DMS53 (cell line): ENCODE measurements around the gene RCN1.
"Not testable (repeated sequence)": the region's sequence is repeated elsewhere in the genome, so short reads cannot be mapped to it uniquely, and the experiment has no call there.

ENCODE experiments used
- DNase-seq: peaks from one replicate; lab custom pipeline; 2025; lab: John Stamatoyannopoulos, UW

The RCN1 gene

GRCh38 chr11:32113200-32113919, 22.5 kb downstream of the RCN1 start:
- DNase-seq: peak; percentile 48

DNA sequence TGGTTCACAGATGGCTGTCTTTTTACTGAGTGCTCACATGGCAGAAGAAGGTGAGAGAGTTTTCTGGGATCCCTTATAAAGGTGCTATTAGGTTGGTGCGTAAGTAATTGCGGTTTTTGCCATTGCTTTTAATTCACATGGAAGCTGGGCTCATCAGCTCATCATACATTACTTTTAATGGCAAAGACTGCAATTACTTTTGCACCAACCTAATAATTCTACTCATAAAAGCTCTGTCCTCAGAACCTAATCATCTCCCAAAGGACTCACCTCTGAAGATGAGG, 23.0 kb downstream of the RCN1 start:
- DNase-seq: no peak

DNA sequence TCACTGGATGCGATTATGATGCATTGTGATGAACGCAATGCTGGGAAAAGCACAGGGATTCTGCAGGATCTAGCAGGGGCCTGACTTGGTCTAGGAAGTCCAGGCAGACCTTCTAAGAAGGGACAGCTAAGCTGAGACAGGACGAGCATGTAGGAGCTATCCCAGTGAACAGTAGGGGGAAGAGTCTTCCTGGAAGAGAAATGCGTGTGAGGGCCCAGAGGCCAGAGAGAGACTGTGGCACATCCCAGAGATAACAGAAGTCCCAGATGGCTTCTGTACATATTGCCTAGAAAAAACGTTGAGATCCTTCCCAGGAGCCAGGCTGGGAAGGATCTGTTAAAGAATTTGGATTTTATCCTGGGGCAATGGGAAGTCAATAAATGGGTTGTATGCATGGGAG, 24.6 kb downstream of the RCN1 start:
- no peak for DNase-seq

- no peak for DNase-seq
Measured at GRCh38 chr11:32116668-32117067, 25.8 kb downstream of the RCN1 start.

GRCh38 chr11:32118025-32118974, 27.4 kb downstream of the RCN1 start:
- DNase-seq: peak; percentile 38

DNA sequence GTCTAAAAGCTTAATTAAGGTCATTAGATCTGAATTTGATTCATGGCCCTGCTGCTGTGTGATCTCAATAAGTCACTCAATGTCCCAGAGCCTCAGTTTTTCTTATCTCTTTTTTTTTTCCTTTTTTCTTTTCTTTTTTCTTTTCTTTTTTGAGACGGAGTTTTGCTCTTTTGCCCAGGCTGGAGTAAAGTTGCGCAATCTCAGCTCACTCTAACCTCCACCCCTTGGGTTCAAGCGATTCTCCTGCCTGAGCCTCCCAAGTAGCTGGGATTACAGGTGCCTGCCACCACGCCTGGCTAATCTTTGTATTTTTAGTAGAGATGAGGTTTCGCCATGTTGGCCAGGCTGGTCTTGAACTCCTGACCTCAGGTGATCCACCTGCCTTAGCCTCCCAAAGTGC, 28.3 kb downstream of the RCN1 start:
- not testable (repeated sequence) for DNase-seq

- DNase-seq: no peak
Measured at GRCh38 chr11:32121012-32121411, 30.1 kb downstream of the RCN1 start.

DNA sequence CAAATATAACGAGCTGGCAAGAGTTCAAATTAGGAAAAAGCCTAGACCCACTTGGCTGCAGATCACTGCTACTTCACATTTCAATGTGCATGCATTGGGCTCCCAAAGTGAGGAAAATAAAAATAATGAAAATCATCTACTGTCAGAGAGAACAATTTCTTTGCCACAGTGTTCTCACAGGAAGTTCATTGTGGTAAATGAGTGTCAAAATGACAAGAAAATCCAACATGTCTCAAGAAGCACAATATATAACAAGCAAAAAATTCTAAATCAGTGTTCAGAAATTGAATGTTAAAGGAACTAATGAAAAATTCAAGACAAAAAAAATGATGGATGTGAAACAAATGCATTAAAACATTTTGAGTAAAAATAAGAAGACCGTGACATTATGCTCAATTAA, 31.3 kb downstream of the RCN1 start:
- no peak for DNase-seq

GRCh38 chr11:32131321-32131720, 40.4 kb downstream of the RCN1 start:
- DNase-seq: no peak

DNA sequence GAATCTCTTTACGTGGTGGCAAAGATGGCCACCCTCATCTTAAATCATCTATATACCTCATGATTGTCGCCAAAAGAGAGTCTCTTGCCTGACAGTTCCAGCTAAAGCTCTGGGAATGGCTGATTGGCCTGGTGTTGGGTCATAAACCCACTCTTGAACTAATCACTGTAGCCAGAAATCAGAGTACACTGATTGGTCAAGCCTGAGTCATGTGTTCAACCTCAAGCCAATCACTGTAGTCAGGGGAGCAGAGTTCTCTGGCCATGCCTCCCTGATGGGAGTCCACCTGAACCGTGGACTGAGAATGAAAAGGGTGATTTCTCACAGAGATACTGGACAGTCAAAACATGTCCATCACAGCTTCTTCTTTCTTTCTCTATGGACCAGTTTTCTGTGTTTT, 45.8 kb downstream of the RCN1 start:
- DNase-seq: no peak

GRCh38 chr11:32137263-32137662, 46.4 kb downstream of the RCN1 start:
- DNase-seq: no peak

DNA sequence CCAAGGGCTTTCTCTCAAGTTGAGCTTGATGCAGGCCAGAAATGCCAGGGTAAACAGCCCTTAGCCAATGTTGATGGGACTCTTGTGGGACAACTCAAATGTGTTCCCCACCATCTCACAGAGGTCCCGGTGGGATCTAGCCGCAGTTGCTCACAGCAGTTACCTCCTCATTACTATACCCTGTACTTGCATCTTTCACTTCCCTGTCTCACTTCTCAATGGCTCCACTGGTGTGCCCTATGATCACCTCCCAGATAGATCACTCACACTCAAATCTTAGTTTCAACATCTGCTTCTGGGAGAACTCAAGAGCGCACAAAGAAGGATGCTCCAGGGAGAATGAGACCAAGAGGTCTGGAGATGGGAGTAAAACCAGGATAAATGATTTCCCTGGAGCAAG, 47.0 kb downstream of the RCN1 start:
- DNase-seq: no peak

DNA sequence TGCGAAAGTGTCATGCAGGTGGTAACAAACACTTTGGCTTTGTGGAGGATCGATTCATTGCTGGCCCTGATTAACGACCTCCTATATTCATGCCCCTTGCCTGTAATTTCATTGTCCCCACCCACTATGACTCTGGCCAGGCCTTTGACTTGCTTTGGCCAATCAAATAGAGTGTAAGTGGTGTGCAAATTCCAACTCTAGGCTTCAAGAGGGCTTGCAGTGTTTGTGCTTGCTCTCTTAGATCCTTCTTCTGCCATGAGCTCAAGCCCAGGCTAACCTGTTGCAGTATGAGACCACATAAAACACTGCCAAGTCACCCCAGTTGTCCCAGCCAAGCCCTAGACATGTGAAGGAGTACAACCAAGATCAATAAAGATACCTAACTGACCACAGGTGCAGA, 48.0 kb downstream of the RCN1 start:
- DNase-seq: no peak

DNA sequence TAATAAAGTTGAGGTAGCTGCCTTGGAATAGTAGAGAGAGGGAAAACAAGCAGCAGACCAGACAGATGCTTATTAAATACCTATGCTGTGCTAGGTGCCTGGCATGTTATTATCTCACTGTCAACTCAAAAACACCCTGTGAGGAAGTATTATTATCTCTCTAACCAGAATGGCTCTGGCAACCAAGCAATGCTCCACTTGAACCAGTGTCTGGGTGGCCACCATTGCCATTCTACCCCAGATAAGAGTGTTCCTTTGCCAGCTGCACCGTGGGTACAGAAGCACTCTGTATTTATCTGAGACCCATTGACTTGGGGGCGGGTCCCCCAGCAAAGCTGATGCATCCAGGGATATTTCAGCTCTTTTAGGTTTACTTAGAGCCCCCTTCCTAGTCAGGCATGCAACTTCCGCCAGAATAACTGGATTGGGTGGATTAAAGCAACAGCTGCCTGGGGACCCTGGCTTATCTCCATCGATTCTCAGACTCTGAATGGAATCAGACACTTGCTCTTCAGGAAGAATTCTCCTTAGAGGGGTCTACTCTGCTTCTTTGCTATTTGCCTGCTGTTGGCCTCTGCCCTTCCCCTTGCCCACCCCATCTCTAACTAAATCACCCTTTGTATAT, 49.1 kb downstream of the RCN1 start:
- DNase-seq: no peak

DNA sequence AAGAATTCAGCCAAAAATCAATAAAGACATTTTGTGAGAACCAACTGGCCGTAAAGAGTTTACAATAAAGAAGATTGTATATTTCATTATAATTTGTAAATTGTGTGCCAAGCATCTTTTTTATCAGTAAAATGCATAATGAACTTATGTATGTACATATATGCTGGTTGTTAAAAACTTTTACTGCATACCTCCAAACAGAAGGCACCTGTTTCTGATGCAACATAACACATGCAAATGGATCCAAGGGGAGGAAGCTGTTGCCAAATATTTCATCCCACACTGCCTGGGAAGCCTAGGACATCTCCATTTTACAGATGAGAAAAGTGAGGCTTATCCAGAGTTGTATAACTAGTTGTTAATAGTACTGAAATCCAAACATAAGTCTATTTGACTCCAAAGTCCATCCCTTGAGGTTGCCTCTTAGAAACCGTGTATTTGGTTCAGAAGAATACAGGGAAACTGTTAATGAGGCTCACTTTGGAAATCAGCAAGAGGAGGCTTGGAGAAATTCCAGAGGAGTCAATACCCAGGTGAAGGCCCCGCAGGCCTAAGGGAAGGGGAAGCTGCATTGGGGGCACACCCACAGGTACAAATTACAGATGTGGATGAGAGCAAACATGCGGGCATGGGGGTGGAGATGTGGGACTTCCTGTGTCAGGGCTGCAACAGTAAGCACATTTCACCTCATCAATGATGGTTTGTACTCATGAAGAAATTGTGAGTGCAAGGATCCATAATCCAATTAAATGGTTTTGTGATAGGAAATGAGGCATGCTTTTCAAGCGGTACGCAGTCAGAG, 51.1 kb downstream of the RCN1 start:
- DNase-seq: no peak

GRCh38 chr11:32143378-32143777, 52.5 kb downstream of the RCN1 start:
- DNase-seq: no peak

- no peak for DNase-seq
Measured at GRCh38 chr11:32145282-32145681, 54.4 kb downstream of the RCN1 start.

DNA sequence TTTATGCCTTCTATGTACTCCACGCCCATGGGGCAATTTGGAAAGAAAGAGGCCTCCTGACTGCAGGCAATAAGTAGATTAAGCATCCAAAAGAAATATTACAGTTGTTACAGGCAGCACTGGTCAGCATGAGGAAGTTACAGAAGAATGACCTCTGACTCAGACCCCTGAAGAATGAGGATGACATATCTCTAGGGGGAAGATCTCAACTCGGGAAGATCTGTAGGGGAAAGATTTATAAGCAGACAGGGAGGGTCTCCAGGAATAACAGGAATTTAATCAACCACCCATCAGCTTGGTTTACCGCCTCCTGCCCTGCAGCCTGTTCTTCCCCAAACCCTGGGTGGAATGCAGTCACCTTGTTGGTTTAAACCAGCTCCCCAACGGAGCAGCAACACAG, 58.0 kb downstream of the RCN1 start:
- DNase-seq: no peak

- DNase-seq: no peak
Measured at GRCh38 chr11:32149748-32150147, 58.9 kb downstream of the RCN1 start.

DNA sequence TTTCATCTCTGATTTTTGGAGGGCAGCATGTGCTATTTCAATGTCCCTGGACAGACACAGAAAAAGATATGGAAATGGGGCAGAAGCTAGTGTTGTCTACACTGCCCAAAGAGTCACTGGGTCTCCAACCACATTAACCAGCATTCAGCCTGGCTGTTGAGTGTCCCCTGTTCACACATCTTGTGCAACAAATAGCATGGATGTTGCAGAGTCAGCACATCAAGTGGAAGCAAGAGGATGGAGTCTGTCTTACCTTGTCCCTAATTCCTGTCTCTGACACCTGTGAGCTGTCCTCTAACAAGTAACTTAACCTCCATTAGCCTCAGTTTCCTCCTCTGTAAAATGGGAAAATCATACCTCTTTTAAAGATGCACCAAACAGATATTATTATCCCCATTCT, 60.2 kb downstream of the RCN1 start:
- DNase-seq: no peak

- DNase-seq: no peak
Measured at GRCh38 chr11:32152216-32152615, 61.3 kb downstream of the RCN1 start.

DNA sequence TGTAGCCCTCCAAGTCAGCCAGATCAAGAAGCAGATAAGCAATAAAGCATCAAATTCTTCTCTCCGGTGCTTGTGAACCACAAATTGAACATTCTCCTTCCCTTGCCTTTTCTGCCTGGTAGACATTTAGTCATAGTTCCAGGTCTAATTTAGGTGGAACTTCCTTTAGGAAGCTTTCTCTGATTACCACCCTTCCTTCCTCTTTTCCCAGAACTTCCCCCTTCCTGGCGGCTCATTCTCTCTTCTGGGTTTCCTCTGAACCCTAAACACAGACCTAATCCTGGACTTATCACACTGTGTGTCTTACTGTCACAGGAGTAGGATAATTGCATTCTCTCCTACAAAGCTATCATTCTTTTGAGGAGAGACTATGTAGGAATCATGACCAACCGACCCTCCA, 61.9 kb downstream of the RCN1 start:
- DNase-seq: no peak
